HepG2 (cell line): ENCODE measurements around the gene ZCCHC7. TPM values are rescaled to one million over a fixed set of nuclear protein-coding genes. Genes with fewer than 3 reads are reported as not detected.

Experiments
- ATAC-seq: fragments of 200-7000 bp; cut with Tn5 transposase; 3 replicates; pipeline ENCODE4 v1.9.1; 2020; ENCODE audit warnings: mild to moderate bottlenecking, moderate library complexity
- BruUV-seq: library from RNA; stranded (reverse); fragments of 400-500 nt; replicated peaks from 2 replicates; lab custom pipeline; 2021; lab: Mats Ljungman, UMichigan
- CTCF ChIA-PET: fragments of 300-600 bp; formaldehyde crosslinking; extraction: SDS; loops from one replicate; lab custom pipeline; 2021; ENCODE audit warnings: low total read pairs, inconsistent platforms, low intra/inter-chr PET ratio; lab: Yijun Ruan, JAX
- POLR2A ChIA-PET: fragments of 350-600 bp; sonication (Branson Sonifier 250); formaldehyde crosslinking; loops from one replicate; lab custom pipeline; 2020; ENCODE audit warnings: antibody characterized with exemption, inconsistent platforms; lab: Yijun Ruan, JAX
- DNase-seq: peaks from one replicate; pipeline ENCODE4 v3.0.0-alpha.2; 2015; ENCODE audit warnings: low spot score
- FAIRE-seq: peaks from 3 replicates; lab custom pipeline; 2011; peaks lifted over from hg19 to GRCh38; lab: Jason Lieb, UNC
- H2AFZ ChIP-seq: one replicate; pipeline ENCODE4 v1.6.1; 2011; ENCODE audit warnings: low read length, inconsistent platforms
- H3K27ac ChIP-seq: fragments of 300-600 bp; 3 replicates; pipeline ENCODE4 v1.8.0; 2011; ENCODE audit warnings: mixed run types, mild to moderate bottlenecking, mixed read lengths, low read length, inconsistent platforms; ENCODE audit not compliant: insufficient read depth; ENCODE audit errors: extremely low read length
- H3K27me3 ChIP-seq, 2 experiments: fragments of 200-600 bp in 1 of 2; 2 replicates in 1 of 2; 3 replicates in 1 of 2; pipeline versions ENCODE4 v1.6.0 to v1.8.0; 2011; ENCODE audit warnings: low read length in 2 of 2, mild to moderate bottlenecking in 2 of 2, moderate library complexity in 2 of 2, inconsistent platforms in 1 of 2; ENCODE audit not compliant: insufficient read depth in 2 of 2, control insufficient read depth in 1 of 2
- H3K36me3 ChIP-seq, 2 experiments: fragments of 200-600 bp in 1 of 2; replicated peaks in 1 of 2; 2 replicates in 1 of 2; 3 replicates in 1 of 2; pipeline versions ENCODE4 v1.5.1 to v1.8.0; 2011; ENCODE audit warnings: low read length in 2 of 2, inconsistent platforms in 1 of 2; ENCODE audit not compliant: insufficient read depth in 2 of 2, control insufficient read depth in 1 of 2
- H3K4me1 ChIP-seq: 2 replicates; pipeline ENCODE4 v1.5.1; 2012; ENCODE audit warnings: low read length, inconsistent platforms; ENCODE audit not compliant: insufficient read depth
- H3K4me2 ChIP-seq: 2 replicates; pipeline ENCODE4 v1.6.0; 2011; ENCODE audit warnings: low read depth, low read length, inconsistent platforms
- H3K4me3 ChIP-seq, 3 experiments: fragments of 200-600 bp in 1 of 3; sonication (generic), shearing (Covaris generic) in 1 of 3; replicated peaks in 1 of 3; 2 replicates each; pipeline ENCODE4 v1.5.1; 2011 to 2016; ENCODE audit warnings: low read length in 3 of 3, inconsistent platforms in 2 of 3, low read depth in 2 of 3, mild to moderate bottlenecking in 2 of 3, control low read depth in 1 of 3, mixed read lengths in 1 of 3; ENCODE audit not compliant: insufficient read depth in 1 of 3
- H3K79me2 ChIP-seq: one replicate; pipeline ENCODE4 v1.6.1; 2011; ENCODE audit warnings: low read length, inconsistent platforms; ENCODE audit not compliant: insufficient read depth
- H3K9ac ChIP-seq: 2 replicates; pipeline ENCODE4 v1.6.0; 2011; ENCODE audit warnings: mild to moderate bottlenecking, low read depth, low read length, inconsistent platforms; ENCODE audit not compliant: insufficient read depth
- H3K9me3 ChIP-seq: 2 replicates; pipeline ENCODE4 v1.5.1; 2012; ENCODE audit warnings: mild to moderate bottlenecking, low read length
- H4K20me1 ChIP-seq: 2 replicates; pipeline ENCODE4 v1.6.0; 2011; ENCODE audit warnings: inconsistent platforms, mild to moderate bottlenecking, low read length, moderate library complexity; ENCODE audit not compliant: insufficient read depth
- AHR ChIP-seq: IDR thresholded peaks from 2 replicates; pipeline ENCODE4 v1.6.1; 2018; ENCODE audit warnings: missing genetic modification reagents, missing compliant biosample characterization
- EEA1 ChIP-seq: sonication (generic); formaldehyde crosslinking; IDR thresholded peaks from 2 replicates; pipeline ENCODE4 v1.5.1; 2020; ENCODE audit warnings: mild to moderate bottlenecking, missing genetic modification reagents, borderline replicate concordance
- JUNB ChIP-seq: sonication (generic); formaldehyde crosslinking; IDR thresholded peaks from 2 replicates; pipeline ENCODE4 v1.8.0; 2022; ENCODE audit warnings: missing genetic modification reagents, mild to moderate bottlenecking, borderline replicate concordance
- THYN1 ChIP-seq: sonication (generic); formaldehyde crosslinking; IDR thresholded peaks from 2 replicates; pipeline ENCODE4 v1.8.1; 2023; ENCODE audit warnings: low read depth, mild to moderate bottlenecking, moderate library complexity, missing genetic modification reagents, borderline replicate concordance
- ZKSCAN8 ChIP-seq: IDR thresholded peaks from 2 replicates; pipeline ENCODE4 v1.6.1; 2016; ENCODE audit warnings: borderline replicate concordance, missing genetic modification reagents, missing compliant biosample characterization
- ZNF12 ChIP-seq: sonication (generic); formaldehyde crosslinking; IDR thresholded peaks from 2 replicates; pipeline ENCODE4 v1.5.0; 2020; ENCODE audit warnings: missing genetic modification reagents
- ZNF570 ChIP-seq: sonication (generic); formaldehyde crosslinking; IDR thresholded peaks from 2 replicates; pipeline ENCODE4 v1.4.0; 2020; ENCODE audit warnings: mild to moderate bottlenecking, missing genetic modification reagents, borderline replicate concordance
- WGBS: methylation state at CpG from one replicate; pipeline ENCODE4 v1.1.6; 2017; ENCODE audit warnings: low lambda C conversion rate; 5-methylcytosine and 5-hydroxymethylcytosine counted together
- in situ Hi-C: cut with HindIII; loops from 2 replicates; pipeline ENCODE4 v1.10.0; 2017; ENCODE audit warnings: low pct_unique_long_range_greater_than_20kb; ENCODE audit not compliant: extremely low pct_ligation_motif_present
- intact Hi-C: fragments of 100-400 bp; cut with micrococcal nuclease; formaldehyde crosslinking; loops from one replicate; pipeline ENCODE4 v1.10.0; 2022; ENCODE audit not compliant: unreplicated experiment
- polyA plus RNA-seq, 8 experiments: library from polyadenylated mRNA; depleted of rRNA in 3 of 8; stranded (reverse) in 7 of 8; unstranded in 1 of 8; fragments of >200 nt; fragmentation: Illumina TruSeq in 4 of 8; extraction: Trizol in 4 of 8; gene quantifications; 2 replicates each; pipeline versions ENCODE4 v1.2.1 to v1.2.3, GENCODE V29; 2011 to 2016; ENCODE audit warnings: low read depth in 4 of 8, missing spikeins in 1 of 8, mixed read lengths in 1 of 8; ENCODE audit not compliant: insufficient read depth in 1 of 8
- total RNA-seq, 5 experiments: library from RNA; depleted of rRNA; stranded (reverse); fragments of >200 nt; fragmentation: Illumina TruSeq; extraction: Trizol; gene quantifications; 2 replicates each; pipeline ENCODE4 v1.2.3, GENCODE V29; 2016; ENCODE audit warnings: low read depth in 1 of 5
- TF ChIP-seq, protein P1 (sequence below): IDR thresholded peaks from 2 replicates; pipeline ENCODE4 v1.6.1; 2012; ENCODE audit warnings: low read length, improper control_type of control experiment
- TF ChIP-seq, protein P2 (sequence below): sonication (generic); formaldehyde crosslinking; IDR thresholded peaks from 2 replicates; pipeline ENCODE4 v1.8.0; 2022; ENCODE audit warnings: mild to moderate bottlenecking, missing genetic modification reagents
- TF ChIP-seq, protein P3 (sequence below): sonication (generic); formaldehyde crosslinking; IDR thresholded peaks from 2 replicates; pipeline ENCODE4 v1.4.0; 2020; ENCODE audit warnings: missing genetic modification reagents, borderline replicate concordance
- TF ChIP-seq, protein P4 (sequence below): IDR thresholded peaks from 2 replicates; pipeline ENCODE4 v1.6.1; 2016; ENCODE audit warnings: low read depth

ZCCHC7 gene
- total and polyA plus RNA-seq, 2 of the 13 experiments (the other 11 are each of a cell fraction or from before 2014, with no cell fraction given) = 13.6 to 19.3 TPM

DNA sequence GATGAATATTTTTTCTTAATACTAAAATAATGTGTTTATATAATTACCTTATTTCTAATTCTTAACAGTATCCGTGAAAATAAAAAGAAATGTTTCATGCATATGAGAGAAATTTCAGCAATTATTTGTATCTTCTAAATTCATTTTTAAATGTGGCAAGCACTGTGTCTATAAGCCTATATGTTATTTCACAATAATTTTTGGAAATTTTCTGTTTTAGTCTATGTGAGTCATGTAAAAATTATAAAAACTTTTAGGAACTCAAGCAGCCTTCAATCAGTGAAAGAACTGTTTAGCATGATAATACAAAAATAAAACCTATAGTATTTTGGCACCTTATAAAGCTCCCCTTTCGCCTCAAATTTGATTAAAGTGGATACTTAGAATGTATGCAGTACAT is 96.8 kb downstream of the ZCCHC7 start (continued):
- TF ChIP-seq, protein P1, sequence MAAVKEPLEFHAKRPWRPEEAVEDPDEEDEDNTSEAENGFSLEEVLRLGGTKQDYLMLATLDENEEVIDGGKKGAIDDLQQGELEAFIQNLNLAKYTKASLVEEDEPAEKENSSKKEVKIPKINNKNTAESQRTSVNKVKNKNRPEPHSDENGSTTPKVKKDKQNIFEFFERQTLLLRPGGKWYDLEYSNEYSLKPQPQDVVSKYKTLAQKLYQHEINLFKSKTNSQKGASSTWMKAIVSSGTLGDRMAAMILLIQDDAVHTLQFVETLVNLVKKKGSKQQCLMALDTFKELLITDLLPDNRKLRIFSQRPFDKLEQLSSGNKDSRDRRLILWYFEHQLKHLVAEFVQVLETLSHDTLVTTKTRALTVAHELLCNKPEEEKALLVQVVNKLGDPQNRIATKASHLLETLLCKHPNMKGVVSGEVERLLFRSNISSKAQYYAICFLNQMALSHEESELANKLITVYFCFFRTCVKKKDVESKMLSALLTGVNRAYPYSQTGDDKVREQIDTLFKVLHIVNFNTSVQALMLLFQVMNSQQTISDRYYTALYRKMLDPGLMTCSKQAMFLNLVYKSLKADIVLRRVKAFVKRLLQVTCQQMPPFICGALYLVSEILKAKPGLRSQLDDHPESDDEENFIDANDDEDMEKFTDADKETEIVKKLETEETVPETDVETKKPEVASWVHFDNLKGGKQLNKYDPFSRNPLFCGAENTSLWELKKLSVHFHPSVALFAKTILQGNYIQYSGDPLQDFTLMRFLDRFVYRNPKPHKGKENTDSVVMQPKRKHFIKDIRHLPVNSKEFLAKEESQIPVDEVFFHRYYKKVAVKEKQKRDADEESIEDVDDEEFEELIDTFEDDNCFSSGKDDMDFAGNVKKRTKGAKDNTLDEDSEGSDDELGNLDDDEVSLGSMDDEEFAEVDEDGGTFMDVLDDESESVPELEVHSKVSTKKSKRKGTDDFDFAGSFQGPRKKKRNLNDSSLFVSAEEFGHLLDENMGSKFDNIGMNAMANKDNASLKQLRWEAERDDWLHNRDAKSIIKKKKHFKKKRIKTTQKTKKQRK = no peak

DNA sequence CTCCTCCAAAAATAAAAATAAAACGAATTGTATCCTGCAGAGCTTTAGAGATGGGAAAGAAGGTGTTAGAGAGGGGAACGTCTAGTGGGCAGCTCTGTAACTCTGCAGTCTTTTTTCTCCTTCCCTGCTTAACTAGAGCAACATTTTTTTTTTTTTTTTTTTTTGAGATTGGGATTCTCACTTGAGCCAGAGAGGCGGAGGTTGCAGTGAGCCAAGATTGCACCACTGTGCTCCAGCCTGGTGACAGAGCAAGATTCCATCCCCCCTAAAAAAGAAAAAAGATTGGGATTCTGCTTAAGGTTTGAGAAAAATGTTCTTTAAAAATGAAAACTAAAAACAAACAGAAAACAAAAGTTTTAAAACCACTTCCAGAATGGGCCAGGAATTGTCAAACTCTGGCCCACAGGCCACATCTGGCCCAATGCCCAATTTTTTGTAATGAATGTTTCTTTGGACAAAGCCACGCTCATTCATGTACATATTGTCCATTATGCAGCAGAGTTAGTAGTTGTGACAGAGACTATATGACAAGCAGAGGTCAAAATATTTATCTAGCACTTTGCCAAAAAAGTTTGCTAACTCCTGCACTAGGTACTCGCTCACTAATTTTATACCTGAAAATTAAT is 98.5 kb downstream of the ZCCHC7 start:
- DNase-seq (no peak), FAIRE-seq (no peak), ATAC-seq (no peak)
- Histone ChIP-seq H3K36me3 (no peaks in the 10 kb centered on the region), H3K27ac (no peak overlapping the region), H3K9ac (no peak overlapping the region), H3K4me3 (no peak overlapping the region), H3K27me3 (no peaks in the 10 kb centered on the region), H2AFZ (no peak overlapping the region), H3K9me3 (no peaks in the 10 kb centered on the region), H3K4me1 (no peaks in the 10 kb centered on the region), H4K20me1 (no peaks in the 10 kb centered on the region), H3K4me2 (no peak overlapping the region), H3K79me2 (no peaks in the 10 kb centered on the region)
- CTCF ChIA-PET = no interaction called here
- POLR2A ChIA-PET = no interaction called here
- intact Hi-C loops (no loop called here), in situ Hi-C loops (no loop called here)
- WGBS = 94% methylated on average over 5 of the region's 5 CpGs
- BruUV-seq = no TSS peak
- TF ChIP-seq ZNF12 (no peak), AHR (no peak), ZNF570 (CRISPR knock-in tag) (no peak), ZKSCAN8 (no peak), THYN1 (CRISPR knock-in tag) (no peak), EEA1 (CRISPR knock-in tag) (no peak), JUNB (CRISPR knock-in tag) (no peak)
- TF ChIP-seq, protein P2, sequence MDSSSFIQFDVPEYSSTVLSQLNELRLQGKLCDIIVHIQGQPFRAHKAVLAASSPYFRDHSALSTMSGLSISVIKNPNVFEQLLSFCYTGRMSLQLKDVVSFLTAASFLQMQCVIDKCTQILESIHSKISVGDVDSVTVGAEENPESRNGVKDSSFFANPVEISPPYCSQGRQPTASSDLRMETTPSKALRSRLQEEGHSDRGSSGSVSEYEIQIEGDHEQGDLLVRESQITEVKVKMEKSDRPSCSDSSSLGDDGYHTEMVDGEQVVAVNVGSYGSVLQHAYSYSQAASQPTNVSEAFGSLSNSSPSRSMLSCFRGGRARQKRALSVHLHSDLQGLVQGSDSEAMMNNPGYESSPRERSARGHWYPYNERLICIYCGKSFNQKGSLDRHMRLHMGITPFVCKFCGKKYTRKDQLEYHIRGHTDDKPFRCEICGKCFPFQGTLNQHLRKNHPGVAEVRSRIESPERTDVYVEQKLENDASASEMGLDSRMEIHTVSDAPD = no peak
- TF ChIP-seq, protein P3, sequence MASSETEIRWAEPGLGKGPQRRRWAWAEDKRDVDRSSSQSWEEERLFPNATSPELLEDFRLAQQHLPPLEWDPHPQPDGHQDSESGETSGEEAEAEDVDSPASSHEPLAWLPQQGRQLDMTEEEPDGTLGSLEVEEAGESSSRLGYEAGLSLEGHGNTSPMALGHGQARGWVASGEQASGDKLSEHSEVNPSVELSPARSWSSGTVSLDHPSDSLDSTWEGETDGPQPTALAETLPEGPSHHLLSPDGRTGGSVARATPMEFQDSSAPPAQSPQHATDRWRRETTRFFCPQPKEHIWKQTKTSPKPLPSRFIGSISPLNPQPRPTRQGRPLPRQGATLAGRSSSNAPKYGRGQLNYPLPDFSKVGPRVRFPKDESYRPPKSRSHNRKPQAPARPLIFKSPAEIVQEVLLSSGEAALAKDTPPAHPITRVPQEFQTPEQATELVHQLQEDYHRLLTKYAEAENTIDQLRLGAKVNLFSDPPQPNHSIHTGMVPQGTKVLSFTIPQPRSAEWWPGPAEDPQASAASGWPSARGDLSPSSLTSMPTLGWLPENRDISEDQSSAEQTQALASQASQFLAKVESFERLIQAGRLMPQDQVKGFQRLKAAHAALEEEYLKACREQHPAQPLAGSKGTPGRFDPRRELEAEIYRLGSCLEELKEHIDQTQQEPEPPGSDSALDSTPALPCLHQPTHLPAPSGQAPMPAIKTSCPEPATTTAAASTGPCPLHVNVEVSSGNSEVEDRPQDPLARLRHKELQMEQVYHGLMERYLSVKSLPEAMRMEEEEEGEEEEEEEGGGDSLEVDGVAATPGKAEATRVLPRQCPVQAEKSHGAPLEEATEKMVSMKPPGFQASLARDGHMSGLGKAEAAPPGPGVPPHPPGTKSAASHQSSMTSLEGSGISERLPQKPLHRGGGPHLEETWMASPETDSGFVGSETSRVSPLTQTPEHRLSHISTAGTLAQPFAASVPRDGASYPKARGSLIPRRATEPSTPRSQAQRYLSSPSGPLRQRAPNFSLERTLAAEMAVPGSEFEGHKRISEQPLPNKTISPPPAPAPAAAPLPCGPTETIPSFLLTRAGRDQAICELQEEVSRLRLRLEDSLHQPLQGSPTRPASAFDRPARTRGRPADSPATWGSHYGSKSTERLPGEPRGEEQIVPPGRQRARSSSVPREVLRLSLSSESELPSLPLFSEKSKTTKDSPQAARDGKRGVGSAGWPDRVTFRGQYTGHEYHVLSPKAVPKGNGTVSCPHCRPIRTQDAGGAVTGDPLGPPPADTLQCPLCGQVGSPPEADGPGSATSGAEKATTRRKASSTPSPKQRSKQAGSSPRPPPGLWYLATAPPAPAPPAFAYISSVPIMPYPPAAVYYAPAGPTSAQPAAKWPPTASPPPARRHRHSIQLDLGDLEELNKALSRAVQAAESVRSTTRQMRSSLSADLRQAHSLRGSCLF (CRISPR knock-in tag) = no peak
- TF ChIP-seq, protein P4, sequence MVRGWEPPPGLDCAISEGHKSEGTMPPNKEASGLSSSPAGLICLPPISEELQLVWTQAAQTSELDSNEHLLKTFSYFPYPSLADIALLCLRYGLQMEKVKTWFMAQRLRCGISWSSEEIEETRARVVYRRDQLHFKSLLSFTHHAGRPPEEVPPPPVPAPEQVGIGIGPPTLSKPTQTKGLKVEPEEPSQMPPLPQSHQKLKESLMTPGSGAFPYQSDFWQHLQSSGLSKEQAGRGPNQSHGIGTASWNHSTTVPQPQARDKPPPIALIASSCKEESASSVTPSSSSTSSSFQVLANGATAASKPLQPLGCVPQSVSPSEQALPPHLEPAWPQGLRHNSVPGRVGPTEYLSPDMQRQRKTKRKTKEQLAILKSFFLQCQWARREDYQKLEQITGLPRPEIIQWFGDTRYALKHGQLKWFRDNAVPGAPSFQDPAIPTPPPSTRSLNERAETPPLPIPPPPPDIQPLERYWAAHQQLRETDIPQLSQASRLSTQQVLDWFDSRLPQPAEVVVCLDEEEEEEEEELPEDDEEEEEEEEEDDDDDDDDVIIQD = no peak
